HCT116 (cell line): ENCODE results near the gene ATP8A1. TPM values are rescaled to one million over a fixed set of nuclear protein-coding genes. Genes with fewer than 3 reads are reported as not detected.

Source experiments
- ATAC-seq: fragments of 200-7000 bp; cut with Tn5 transposase; 2 replicates; pipeline ENCODE4 v1.9.1; 2020; ENCODE audit warnings: mild to moderate bottlenecking, moderate library complexity
- BruUV-seq: library from RNA; stranded (reverse); fragments of 400-500 nt; replicated peaks from 2 replicates; lab custom pipeline; 2021; lab: Mats Ljungman, UMichigan
- CTCF ChIA-PET: fragments of 300-600 bp; sonication (Branson Sonifier 250); formaldehyde crosslinking; loops from one replicate; lab custom pipeline; 2021; ENCODE audit warnings: antibody characterized with exemption; lab: Charles Lee
- POLR2A ChIA-PET: fragments of 300-600, 350-600 bp; sonication (Branson Sonifier 250); formaldehyde crosslinking; loops from one replicate; lab custom pipeline; 2021; ENCODE audit warnings: antibody characterized with exemption; lab: Charles Lee
- RAD21 ChIA-PET, 2 experiments: fragments of 300-600 bp; sonication (Branson Sonifier 250); formaldehyde crosslinking; loops; one replicate each; lab custom pipeline; 2023; ENCODE audit warnings: low total read pairs in 2 of 2; ENCODE audit not compliant: uncharacterized antibody in 2 of 2, unreplicated experiment in 2 of 2, low non-redundant PET in 1 of 2; lab: Charles Lee
- DNase-seq: peaks from one replicate; pipeline ENCODE4 v3.0.0-alpha.2; 2010; ENCODE audit warnings: low read depth, low spot score
- H2AFZ ChIP-seq: fragments of 200-600 bp; shearing (Covaris generic), sonication (generic); 2 replicates; pipeline ENCODE4 v1.6.1; 2017; ENCODE audit warnings: low read depth, mixed run types, mixed read lengths, antibody characterized with exemption, low read length; ENCODE audit not compliant: poor library complexity, severe bottlenecking
- H3K27ac ChIP-seq: 2 replicates; pipeline ENCODE4 v1.5.1; 2012; ENCODE audit warnings: low read depth, low read length
- H3K27me3 ChIP-seq: fragments of 200-600 bp; sonication (generic); 2 replicates; pipeline ENCODE4 v1.6.1; 2016; ENCODE audit warnings: mixed run types, low read length, mixed read lengths; ENCODE audit not compliant: insufficient read depth
- H3K36me3 ChIP-seq, 2 experiments: fragments of 200-500 bp in 1 of 2; fragments of 200-600 bp in 1 of 2; sonication (Bioruptor generic) in 1 of 2; sonication (generic) in 1 of 2; 2 replicates each; pipeline versions ENCODE4 v1.5.1 to v1.6.1; 2014 to 2016; ENCODE audit warnings: low read length in 2 of 2, inconsistent platforms in 1 of 2, mixed read lengths in 1 of 2, mixed run types in 1 of 2; ENCODE audit not compliant: insufficient read depth in 2 of 2, control insufficient read depth in 1 of 2
- H3K4me1 ChIP-seq, 2 experiments: fragments of 200-600 bp in 1 of 2; sonication (generic) in 1 of 2; 2 replicates each; pipeline versions ENCODE4 v1.5.1 to v1.6.1; 2012 to 2017; ENCODE audit warnings: low read length in 2 of 2, inconsistent platforms in 1 of 2, mild to moderate bottlenecking in 1 of 2, mixed read lengths in 1 of 2, mixed run types in 1 of 2, moderate library complexity in 1 of 2; ENCODE audit not compliant: insufficient read depth in 2 of 2, control insufficient read depth in 1 of 2
- H3K4me2 ChIP-seq: fragments of 200-600 bp; sonication (generic); 2 replicates; pipeline ENCODE4 v1.6.1; 2017; ENCODE audit warnings: mixed run types, low read length, mixed read lengths
- H3K4me3 ChIP-seq, 2 experiments: fragments of 200-600 bp in 1 of 2; sonication (generic) in 1 of 2; replicated peaks in 1 of 2; 2 replicates each; pipeline ENCODE4 v1.5.1; 2011 to 2016; ENCODE audit warnings: low read length in 2 of 2, control low read depth in 1 of 2, low read depth in 1 of 2, mild to moderate bottlenecking in 1 of 2, mixed read lengths in 1 of 2, mixed run types in 1 of 2
- H3K79me2 ChIP-seq: fragments of 200-600 bp; sonication (generic); 2 replicates; pipeline ENCODE4 v1.6.1; 2017; ENCODE audit warnings: mild to moderate bottlenecking, mixed run types, low read length, moderate library complexity, mixed read lengths; ENCODE audit not compliant: insufficient read depth
- H3K9ac ChIP-seq: fragments of 200-600 bp; sonication (generic); 2 replicates; pipeline ENCODE4 v1.6.1; 2016; ENCODE audit warnings: low read length, mixed read lengths
- H3K9me2 ChIP-seq: fragments of 200-600 bp; sonication (generic), shearing (Covaris generic); 2 replicates; pipeline ENCODE4 v1.6.1; 2017; ENCODE audit warnings: mixed run types, mild to moderate bottlenecking, moderate library complexity; ENCODE audit not compliant: insufficient read depth
- H3K9me3 ChIP-seq, 2 experiments: fragments of 200-500 bp in 1 of 2; fragments of 200-600 bp in 1 of 2; sonication (Bioruptor generic) in 1 of 2; sonication (generic) in 1 of 2; 2 replicates each; pipeline ENCODE4 v1.6.1; 2014 to 2017; ENCODE audit warnings: low read length in 2 of 2, mixed read lengths in 2 of 2, inconsistent platforms in 1 of 2, low read depth in 1 of 2, mild to moderate bottlenecking in 1 of 2, mixed run types in 1 of 2, moderate library complexity in 1 of 2; ENCODE audit not compliant: control insufficient read depth in 1 of 2, insufficient read depth in 1 of 2
- H4K20me1 ChIP-seq: fragments of 200-600 bp; sonication (generic), shearing (Covaris generic); 2 replicates; pipeline ENCODE4 v1.6.1; 2017; ENCODE audit warnings: mixed run types, mild to moderate bottlenecking, moderate library complexity; ENCODE audit not compliant: insufficient read depth
- ATF3 ChIP-seq: IDR thresholded peaks from 2 replicates; pipeline ENCODE4 v1.6.1; 2012
- CBX3 ChIP-seq: IDR thresholded peaks from 2 replicates; pipeline ENCODE4 v1.6.1; 2012; ENCODE audit warnings: low read depth
- CEBPB ChIP-seq: IDR thresholded peaks from 2 replicates; pipeline ENCODE4 v1.6.1; 2012; ENCODE audit warnings: low read depth
- EGR1 ChIP-seq: IDR thresholded peaks from 2 replicates; pipeline ENCODE4 v1.6.1; 2012; ENCODE audit warnings: low read depth
- ELF1 ChIP-seq: IDR thresholded peaks from 2 replicates; pipeline ENCODE4 v1.6.1; 2012; ENCODE audit warnings: low read depth, borderline replicate concordance
- EZH2 ChIP-seq: fragments of 200-600 bp; sonication (generic); IDR thresholded peaks from 2 replicates; pipeline ENCODE4 v1.6.1; 2017; ENCODE audit warnings: antibody characterized with exemption, mixed run types
- EZH2phosphoT487 ChIP-seq: fragments of 200-600 bp; IDR thresholded peaks from 2 replicates; pipeline ENCODE4 v1.6.1; 2018; ENCODE audit warnings: antibody characterized with exemption, borderline replicate concordance
- JUND ChIP-seq: IDR thresholded peaks from 2 replicates; pipeline ENCODE4 v1.6.1; 2012
- MAX ChIP-seq: IDR thresholded peaks from 2 replicates; pipeline ENCODE4 v1.6.1; 2012
- POLR2A ChIP-seq: IDR thresholded peaks from 2 replicates; pipeline ENCODE4 v1.7.0; 2011; ENCODE audit warnings: borderline replicate concordance; ENCODE audit not compliant: insufficient read depth, insufficient read length; ENCODE audit errors: extremely low read depth
- POLR2AphosphoS5 ChIP-seq: IDR thresholded peaks from 2 replicates; pipeline ENCODE4 v1.6.1; 2011; ENCODE audit warnings: mild to moderate bottlenecking, low read depth, low read length, moderate library complexity
- RAD21 ChIP-seq: IDR thresholded peaks from 2 replicates; pipeline ENCODE4 v1.6.1; 2012; ENCODE audit warnings: low read depth, mild to moderate bottlenecking
- SIN3A ChIP-seq: IDR thresholded peaks from 2 replicates; pipeline ENCODE4 v1.6.1; 2012; ENCODE audit warnings: low read depth
- SP1 ChIP-seq: IDR thresholded peaks from 2 replicates; pipeline ENCODE4 v1.6.1; 2012; ENCODE audit warnings: low read depth
- SRF ChIP-seq: IDR thresholded peaks from 2 replicates; pipeline ENCODE4 v1.6.1; 2012; ENCODE audit warnings: low read depth
- TCF7L2 ChIP-seq: IDR thresholded peaks from 2 replicates; pipeline ENCODE4 v1.7.0; 2011; ENCODE audit warnings: borderline replicate concordance, inconsistent platforms; ENCODE audit not compliant: insufficient read depth, insufficient read length; ENCODE audit errors: extremely low read depth
- YY1 ChIP-seq: IDR thresholded peaks from 2 replicates; pipeline ENCODE4 v1.6.1; 2011; ENCODE audit warnings: low read length, low read depth, moderate library complexity, mild to moderate bottlenecking; ENCODE audit not compliant: insufficient replicate concordance; ENCODE audit errors: extremely low read depth
- ZFX ChIP-seq: fragments of 450-650 bp; IDR thresholded peaks from 2 replicates; pipeline ENCODE4 v1.6.1; 2017
- ZNF274 ChIP-seq: fragments of 200-500 bp; sonication (Bioruptor generic); IDR thresholded peaks from 2 replicates; pipeline ENCODE4 v1.6.1; 2014; ENCODE audit warnings: mild to moderate bottlenecking, low read depth, low read length, inconsistent platforms
- intact Hi-C: fragments of 100-400 bp; cut with micrococcal nuclease; formaldehyde crosslinking; loops from 2 replicates; pipeline ENCODE4 v1.10.0; 2022
- total RNA-seq: library from RNA; stranded (reverse); gene quantifications from one replicate; pipeline ENCODE4 v1.2.1, GENCODE V29; 2021; ENCODE audit not compliant: unreplicated experiment
- TF ChIP-seq, protein P1 (sequence below): IDR thresholded peaks from 2 replicates; pipeline ENCODE4 v1.6.1; 2011; ENCODE audit warnings: mild to moderate bottlenecking, low read length, moderate library complexity; ENCODE audit not compliant: insufficient replicate concordance; ENCODE audit errors: extremely low read depth

ATP8A1 gene
- total RNA-seq, 1 experiment from 2014 or later: 1.9 TPM

DNA sequence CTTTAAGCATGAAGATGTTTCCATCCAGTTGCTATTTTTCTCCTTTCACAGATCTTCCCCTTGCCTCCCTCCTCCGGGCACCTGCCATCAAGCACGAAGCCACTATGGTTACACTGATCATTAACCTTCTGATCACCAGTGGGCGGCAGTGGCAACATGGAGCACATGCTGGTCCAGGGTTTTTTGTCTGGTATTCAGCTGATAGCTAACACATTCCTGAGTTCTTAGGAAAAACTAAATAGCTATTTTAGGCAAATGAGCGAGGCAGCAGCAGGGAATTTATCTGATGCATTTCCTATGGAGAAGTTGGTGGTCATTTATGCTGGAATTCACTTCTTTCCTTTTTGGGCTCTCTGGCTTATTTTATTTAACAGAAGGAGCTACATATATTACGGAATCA lies 236.8 kb downstream of the ATP8A1 start:
- no peaks in the 10 kb centered on the region for H3K9me3 ChIP-seq
- RAD21 ChIA-PET: no interaction called here
- no peak for DNase-seq
- H3K27ac ChIP-seq: no peak overlapping the region
- no peaks in the 10 kb centered on the region for H3K27me3 ChIP-seq
- H3K9ac ChIP-seq: no peak overlapping the region
- intact Hi-C loops: no loop called here
- no peak overlapping the region for H3K4me3 ChIP-seq
- H3K4me2 ChIP-seq: no peak overlapping the region
- H3K4me1 ChIP-seq: no peaks in the 10 kb centered on the region
- no TSS peak for BruUV-seq
- POLR2A ChIA-PET: no interaction called here
- no peaks in the 10 kb centered on the region for H3K36me3 ChIP-seq
- TF ChIP-seq EZH2phosphoT487 (no peak), POLR2A (no peak), JUND (no peak), ZFX (no peak), SIN3A (no peak), EZH2 (no peak), SP1 (no peak), ATF3 (no peak), MAX (no peak), POLR2AphosphoS5 (no peak), ZNF274 (no peak), CEBPB (no peak), YY1 (no peak), ELF1 (no peak), CBX3 (no peak), EGR1 (no peak), TCF7L2 (no peak), SRF (no peak), RAD21 (no peak)
- TF ChIP-seq, protein P1, sequence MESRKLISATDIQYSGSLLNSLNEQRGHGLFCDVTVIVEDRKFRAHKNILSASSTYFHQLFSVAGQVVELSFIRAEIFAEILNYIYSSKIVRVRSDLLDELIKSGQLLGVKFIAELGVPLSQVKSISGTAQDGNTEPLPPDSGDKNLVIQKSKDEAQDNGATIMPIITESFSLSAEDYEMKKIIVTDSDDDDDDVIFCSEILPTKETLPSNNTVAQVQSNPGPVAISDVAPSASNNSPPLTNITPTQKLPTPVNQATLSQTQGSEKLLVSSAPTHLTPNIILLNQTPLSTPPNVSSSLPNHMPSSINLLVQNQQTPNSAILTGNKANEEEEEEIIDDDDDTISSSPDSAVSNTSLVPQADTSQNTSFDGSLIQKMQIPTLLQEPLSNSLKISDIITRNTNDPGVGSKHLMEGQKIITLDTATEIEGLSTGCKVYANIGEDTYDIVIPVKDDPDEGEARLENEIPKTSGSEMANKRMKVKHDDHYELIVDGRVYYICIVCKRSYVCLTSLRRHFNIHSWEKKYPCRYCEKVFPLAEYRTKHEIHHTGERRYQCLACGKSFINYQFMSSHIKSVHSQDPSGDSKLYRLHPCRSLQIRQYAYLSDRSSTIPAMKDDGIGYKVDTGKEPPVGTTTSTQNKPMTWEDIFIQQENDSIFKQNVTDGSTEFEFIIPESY: no peak
- CTCF ChIA-PET: no interaction called here
- no peak overlapping the region for H2AFZ ChIP-seq
- H3K9me2 ChIP-seq: no peaks in the 10 kb centered on the region
- ATAC-seq: no peak
- no peaks in the 10 kb centered on the region for H3K79me2 ChIP-seq
- no peaks in the 10 kb centered on the region for H4K20me1 ChIP-seq
